NCI-H2227 (cell line): Measurements from ENCODE around the gene MPRIP.

Experiments used
- DNase-seq: peaks from one replicate; lab custom pipeline; 2025; ENCODE audit not compliant: unreplicated experiment; lab: John Stamatoyannopoulos, UW

MPRIP gene

DNA sequence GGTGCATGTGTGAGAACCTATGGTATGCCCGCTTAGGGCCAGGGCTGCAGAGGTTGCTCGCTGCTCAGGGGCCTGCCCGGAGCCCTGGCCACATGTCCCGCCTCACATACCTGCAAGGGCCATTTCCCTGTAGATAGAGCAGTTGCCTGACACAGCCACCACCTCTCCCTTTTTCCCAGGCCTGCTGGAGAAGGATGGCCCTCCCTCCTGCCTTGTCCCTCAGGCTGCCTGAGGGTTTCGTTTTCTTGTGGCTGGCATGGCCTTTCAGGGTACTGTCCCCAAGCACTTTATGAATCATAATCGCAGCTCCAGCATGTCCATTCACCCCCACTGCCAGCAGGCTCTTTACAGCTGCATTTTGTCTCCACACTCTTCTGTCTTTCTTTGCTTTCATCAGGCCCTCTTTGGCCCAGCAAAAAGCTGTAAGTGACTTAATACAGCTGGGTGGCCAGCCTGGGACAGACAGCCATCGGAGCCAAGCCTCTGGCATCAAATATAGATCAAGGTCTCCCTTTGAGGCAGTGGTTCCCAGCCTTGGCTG, 65.7 kb downstream of the MPRIP start:
- DNase-seq, result no peak

DNA sequence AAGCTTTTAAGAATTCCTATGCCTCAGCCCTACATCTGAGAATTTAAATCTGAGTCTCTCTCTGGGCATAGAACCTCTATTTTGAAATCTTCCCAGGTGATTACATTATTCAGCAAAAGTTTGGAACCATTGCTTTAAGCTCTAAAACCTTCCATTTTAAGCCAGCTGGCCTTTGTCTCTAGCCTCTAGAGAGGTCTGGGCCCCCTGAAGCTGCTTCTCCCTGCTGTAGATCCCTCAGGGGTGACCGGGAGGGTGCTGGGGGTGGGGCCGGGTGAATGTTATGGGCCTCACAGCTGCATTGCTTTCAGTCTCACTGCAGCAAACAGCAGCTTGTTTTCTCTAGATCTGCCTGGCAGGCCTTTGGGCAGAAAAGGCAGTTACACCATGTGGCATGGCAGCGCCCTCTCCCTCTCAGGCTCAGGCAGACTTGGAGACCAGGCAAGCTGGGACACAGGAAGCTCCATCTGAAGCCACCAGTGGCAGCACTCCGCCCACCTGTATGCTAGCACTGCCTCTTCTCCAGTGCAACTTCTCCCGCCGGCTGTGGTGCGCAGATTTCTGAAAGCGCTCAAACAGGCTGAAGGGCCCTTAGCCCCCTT, 66.3 kb downstream of the MPRIP start:
- DNase-seq, result no peak

DNA sequence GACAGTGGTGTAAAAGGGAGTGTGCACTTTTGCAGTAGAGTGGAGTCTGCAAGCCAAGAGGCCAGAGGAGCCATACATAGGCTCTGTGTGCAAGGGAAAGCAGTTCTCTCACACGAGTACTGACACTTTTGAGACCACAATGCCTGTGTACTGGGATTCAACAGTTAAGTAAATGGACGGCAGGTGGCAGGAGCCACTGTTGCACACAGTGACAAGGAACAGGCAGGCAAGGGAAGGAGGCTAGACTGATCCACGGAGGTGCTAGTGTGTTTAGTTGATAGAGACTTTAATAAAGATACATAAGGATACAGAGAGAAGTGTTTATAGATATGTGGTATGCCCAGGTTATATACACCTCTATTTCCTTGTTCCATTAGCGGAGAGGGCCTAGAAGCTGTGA, 67.0 kb downstream of the MPRIP start:
- no peak for DNase-seq

DNA sequence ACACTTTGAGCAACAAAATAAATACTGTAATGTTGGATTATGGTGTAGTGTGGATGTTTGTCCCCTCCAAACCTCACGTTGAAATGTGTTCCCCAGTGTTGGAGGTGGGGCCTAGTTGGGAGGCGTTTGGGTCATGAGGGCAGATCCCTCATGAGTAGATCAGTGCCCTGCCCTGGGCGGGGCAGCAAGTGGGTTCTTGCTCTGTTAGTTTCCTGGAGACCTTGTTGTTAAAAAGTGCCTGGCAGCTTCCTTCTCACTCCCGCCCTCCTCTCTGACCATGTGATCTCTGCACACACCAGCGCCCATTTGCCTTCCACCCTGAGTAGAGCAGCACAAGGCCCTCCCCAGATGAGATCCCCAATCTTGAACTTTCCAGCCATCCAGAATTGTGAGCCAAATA, 67.7 kb downstream of the MPRIP start:
- DNase-seq, result no peak

DNA sequence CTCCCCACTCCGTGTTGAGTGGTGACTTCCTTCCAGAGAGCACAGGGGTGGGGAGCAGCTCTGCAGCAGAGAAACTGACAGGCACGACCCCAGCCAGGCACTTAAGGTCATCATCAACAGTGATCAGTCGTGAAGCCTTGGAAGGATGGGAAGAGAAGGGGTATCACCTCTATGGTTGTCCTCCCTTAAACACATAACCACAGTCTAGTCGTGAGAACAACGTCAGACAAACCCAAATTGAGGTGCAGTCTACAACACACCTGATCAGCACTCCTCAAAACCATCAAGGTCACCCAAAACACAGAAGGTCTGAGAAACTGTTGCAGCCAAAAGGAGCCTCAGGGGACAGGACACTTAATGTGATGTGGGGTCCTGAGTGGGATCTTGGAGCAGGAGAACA, 68.3 kb downstream of the MPRIP start:
- no peak for DNase-seq

DNA sequence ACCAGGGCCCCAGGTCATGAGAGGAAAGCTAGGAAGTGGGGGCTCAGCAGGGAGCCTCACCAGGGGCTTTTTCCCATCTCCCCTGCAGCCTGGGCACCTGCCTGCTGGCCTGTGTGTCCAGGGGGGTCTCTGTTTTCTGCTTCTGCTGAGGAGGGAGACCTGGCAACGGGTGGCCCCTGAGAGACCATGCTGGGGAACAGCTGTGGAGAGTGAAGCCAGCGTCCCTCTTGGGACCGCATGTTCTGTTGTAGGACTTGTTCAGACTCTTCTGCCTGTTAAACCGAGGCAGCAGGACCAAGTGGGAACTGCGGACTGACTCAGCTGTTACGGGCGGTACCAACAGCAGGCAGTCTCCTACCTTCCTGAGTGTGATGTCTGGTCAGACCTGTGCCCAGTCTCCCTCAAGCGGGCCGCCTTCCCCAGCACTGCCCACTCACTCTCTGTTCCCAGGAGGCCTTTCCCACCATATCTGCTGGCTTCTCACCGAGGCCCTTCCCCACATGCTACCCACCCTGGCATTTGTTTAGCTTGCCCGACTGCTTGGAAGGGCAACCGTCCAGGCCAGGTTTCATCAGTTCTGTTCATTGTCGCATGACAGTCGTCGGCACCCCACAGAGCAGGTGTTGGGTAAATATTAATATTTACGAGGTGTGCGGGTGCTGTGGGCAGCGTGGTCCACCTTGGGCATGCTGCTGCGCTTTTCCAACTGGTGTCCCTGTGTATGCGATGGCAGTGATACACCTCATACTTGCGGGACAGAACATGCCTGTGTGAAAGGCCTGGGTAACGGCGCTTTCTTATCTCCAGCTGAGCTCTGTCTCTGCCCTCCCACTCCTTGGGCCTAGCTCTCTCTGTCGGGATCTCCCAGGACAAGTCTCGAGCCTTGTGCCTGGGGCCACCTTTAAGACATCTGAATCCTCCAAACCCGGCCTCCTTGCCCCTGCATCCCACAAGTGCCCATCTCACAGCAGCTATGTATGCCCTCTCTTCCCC, 69.4 kb downstream of the MPRIP start:
- DNase-seq, result no peak

DNA sequence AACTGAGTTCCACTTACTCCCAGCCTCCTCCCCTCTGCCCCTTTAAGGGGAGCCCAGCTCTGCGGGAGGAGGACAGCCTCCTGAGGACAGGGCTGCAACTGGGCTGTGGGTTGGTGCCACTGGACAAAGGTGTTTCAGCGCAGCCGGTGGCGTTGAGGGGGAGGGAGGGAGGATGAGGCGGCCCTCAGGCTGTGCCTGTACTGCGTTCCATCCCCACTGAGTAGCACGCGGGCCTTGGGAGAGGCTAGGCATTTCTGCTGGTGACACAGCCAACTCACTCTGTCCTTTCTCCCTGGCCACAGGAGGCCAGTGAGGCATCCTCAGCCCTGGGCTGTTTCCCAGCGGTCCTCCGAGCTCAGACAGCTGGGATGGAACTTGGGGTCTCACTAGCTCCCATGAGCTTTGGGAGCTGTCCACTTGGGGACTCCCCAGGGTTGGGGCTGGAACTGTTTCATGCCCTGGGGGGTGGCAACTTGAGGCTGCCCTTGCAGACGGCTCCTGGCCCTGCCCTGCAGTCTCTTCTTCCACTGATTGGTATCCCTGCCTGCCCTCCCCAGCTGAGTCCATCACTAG, 70.5 kb downstream of the MPRIP start:
- DNase-seq, result no peak

DNA sequence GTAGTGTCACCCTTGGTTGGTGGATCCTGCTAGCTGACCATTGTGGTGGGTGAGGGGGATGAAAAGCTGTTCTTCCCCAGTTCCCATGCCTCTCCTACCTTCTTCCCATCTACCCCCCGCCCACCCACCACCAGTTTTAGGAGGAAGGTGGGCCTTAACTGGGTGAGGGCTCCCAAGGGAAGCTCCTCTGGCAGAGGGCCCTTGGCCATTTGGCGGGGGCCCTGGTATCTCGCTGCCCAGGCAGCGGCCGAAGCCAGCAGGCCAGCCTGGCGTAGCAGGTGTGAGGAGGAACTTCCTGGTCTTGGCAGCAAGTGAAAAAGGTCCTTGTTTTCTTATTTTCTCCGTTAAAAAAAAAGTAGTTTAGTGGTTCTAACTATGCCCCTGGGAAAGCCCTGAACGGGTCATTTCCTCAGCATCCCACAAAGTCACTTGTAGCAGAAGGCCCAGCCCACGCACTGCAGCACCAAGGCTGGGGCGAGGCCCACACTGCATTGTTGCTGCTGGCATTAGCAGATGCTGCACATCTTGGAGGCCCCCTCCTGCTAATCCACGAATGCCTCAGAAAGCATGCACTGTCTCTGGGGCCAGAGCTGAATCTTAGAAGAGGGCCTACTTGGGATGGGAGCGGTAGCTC, 72.5 kb downstream of the MPRIP start:
- no peak for DNase-seq

DNA sequence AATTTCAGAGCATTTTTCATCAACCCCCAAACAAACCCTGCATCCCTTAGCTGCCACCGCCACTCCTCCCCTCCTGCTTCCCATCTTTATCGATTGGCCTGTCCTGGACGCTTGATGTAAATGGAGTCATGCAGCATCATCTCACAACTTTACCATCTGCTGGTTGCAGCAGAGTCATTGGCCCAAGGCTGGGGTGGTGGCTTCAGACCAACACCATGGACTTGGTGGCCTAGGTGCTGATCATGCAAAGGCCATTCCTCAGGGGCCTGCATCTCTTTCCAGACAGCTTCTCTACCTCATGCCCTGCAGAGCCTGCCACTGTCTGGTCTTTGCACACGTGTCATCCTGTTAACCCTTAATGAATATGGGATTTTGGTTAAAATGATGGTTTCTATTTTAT, 73.4 kb downstream of the MPRIP start:
- no peak for DNase-seq

DNA sequence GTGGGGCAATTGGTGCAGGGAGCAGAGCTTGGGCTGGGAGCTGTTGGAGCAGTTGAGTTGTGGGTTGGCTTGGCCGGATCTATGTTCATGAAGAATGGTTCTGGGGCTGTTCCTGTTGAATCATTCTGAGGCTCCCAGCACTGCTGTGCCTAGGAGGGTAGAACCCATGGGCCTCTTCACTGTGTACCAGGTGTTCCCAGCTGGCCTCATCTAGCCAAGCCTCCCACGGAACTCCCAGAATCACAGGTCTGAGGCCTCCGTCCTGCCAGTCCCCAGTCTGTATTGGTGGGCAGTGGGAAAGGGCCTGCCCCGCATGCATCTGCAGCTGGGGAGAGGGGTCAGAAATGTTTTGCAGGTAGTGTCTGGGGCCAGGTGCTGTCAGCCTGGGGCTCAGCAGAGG, 74.1 kb downstream of the MPRIP start:
- DNase-seq, result no peak

DNA sequence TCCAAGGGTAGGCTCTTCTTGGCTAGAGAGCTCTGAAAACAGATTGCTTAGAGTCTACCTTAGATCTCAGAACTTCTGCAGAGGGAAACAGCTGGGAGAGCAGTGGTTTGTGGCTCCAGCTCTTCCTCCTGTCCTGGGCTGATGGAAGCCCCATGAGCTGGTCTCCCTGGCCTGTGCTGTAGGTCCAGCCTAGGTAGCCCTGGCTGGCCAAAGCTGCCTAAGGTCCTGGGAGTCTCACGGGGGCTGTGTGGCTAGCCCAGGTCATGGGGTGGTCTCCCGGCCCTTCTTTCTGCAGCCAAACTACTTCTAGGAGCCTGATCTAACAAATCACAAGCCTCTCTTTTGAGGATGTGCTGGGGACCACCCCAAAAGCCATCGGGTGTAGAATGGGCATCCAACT, 75.7 kb downstream of the MPRIP start:
- DNase-seq, result no peak

DNA sequence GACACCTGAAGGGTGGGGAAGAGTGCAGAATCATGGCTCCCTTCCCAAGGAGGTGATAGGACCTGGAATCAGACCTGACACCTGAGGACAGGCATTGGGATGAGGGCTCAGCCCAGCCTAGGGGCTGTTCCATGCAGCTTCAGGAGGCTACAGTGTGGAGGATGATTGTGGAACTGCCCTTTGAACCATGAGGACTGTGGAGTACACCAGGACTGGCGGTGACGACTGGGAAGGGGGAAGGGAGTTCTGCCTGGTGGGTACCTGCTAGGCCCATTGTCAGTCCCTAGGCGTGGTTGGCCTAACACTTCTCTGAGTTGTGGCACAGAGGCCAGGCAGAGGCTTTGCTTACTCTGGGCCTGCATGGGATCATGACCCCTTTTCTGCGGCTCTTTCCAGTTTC, 76.1 kb downstream of the MPRIP start:
- no peak for DNase-seq

DNA sequence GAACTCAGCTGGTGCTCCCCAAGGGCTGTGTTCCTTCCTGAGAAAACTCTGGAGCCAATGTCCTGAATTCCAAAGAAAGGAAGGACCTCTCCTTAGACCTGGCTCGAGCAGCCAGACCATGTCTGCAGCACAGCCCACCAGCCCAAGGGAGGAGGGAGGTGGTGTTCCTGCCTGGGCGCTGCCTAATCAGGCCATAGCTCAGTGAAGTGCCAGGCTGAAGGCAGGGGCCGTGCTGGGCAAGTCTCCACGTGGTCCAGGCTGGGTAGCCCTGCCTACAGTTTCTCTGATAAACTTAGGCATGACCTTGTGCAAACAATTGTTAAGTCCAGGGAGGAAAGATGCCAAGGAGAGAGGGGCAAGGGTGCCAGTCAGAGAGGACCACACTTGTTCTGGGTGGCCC, 76.8 kb downstream of the MPRIP start:
- DNase-seq, result no peak

DNA sequence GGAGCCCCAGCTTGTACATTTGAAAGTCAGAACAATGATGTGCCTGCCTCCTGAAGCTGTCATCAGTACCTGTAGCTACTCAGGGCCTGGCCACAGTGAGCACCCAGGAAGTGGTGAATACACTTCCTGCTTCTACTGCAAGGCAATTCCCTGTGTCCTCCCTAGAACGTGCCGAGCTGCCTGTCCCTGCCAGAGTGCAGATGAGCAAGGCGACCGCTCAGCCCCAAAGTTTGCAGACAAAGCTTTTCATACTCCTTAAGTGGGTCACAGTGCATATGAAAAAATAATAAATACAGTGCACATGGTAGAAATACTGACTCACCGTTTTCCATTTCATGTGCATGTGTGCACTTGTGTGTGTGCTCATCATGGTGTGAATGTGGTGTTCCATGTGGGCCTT, 77.3 kb downstream of the MPRIP start:
- DNase-seq, result no peak

DNA sequence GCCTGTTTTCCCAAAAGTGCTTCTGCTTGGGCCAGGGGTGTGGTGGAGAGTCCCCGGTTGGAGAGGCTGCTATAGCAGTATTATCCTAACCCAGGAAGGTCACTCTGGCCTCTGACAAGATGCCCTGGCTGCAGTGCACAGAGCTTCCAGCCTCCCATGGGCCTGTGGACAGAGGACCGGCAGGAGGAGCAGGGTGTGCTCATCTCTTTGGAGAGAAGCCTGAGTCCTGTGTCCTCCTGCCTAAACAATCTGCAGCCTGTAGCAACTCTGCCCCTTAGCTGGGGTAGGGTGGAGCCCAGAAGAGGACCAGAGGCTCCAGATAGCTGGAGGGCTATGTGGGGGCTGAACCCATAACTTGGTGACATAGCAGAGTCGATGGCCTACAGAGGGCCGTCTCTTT, 78.0 kb downstream of the MPRIP start:
- DNase-seq, result no peak

DNA sequence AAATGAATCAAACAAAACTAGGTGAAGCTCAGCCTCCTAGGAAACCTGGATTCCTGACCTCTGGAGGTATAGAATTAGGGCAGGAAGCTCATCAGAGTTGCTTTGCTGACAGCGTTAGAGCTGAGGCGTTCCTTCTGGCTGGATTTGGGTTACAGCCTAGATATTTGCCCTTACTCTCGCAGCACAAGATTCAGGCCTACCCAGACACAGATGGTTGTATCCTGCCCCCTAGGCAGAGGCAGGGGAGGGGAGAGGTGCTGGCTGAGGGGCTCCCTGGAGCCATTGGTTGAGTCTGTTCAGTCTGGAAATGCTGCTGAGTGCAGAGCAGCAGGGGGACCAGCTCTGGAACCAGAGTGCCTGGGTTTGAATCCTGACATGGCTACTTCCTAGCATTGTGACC, 78.4 kb downstream of the MPRIP start:
- DNase-seq, result no peak

DNA sequence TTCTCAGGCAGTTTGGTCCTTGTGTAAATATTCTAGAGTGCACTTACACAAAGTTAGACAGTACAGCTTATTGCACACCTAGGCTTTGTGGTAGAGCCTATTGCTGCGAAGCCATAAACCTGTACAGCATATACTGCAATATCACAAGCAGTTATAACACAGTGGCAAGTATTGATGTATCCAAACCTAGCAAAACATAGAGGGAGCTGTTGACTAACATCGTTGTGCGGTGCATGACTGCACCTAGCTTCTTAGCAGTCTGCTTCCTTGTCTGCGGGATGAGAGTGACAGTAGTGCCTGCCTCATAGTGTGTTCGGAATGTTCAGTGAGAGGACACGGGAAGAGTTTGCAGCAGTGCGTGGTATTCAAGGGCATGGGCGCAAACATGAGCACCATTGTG, 78.9 kb downstream of the MPRIP start:
- DNase-seq, result no peak

DNA sequence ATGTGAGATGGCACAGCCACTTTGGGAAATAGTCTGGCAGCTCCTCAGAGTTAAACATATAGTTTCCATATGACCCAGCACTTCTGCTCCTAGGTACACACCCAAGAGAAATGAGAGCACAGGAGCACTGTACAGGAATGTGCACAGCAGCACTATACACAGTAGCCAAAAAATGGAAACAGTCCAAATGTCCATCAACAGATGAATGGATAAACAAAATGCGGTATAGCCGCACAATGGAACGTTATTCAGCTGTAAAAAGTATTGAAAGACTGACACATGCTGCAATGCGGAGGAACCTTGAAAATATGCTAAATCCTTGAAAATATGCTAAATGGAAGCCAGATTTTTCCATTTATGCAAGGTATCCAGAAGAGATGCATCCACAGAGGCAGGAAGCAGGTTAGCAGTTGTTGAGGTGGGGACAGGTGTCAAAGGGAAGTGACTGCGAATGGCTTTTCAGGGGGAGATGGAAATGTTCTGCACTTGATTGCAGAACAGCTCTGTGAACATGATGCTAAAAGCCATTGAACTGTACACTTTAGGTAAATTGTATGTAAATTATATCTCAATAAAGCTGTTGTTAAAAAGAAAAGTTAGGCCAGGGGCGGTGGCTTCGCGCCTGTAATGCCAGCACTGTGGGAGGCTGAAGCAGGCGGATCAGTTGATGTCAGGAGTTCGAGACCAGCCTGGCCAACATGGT, 80.7 kb downstream of the MPRIP start:
- DNase-seq, result no peak

DNA sequence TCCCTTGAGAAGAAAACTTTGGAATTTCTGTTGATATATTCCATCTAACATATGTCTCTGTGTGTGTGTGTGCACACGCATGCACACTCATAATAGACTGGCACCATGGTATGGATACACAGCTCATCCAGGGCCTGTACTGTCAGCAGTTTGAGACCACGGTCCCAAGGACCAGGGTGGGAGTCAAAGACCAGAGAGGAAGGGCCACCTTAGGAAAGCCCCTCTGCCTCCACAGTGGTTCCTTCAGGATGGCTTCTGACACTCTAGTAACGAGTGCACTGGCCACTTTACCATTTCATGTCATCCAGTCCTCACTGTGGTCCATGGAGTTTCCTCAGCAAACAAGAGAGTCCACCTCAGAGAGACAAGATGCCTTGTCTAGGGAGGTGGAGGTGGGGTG, 82.1 kb downstream of the MPRIP start:
- DNase-seq, result no peak

DNA sequence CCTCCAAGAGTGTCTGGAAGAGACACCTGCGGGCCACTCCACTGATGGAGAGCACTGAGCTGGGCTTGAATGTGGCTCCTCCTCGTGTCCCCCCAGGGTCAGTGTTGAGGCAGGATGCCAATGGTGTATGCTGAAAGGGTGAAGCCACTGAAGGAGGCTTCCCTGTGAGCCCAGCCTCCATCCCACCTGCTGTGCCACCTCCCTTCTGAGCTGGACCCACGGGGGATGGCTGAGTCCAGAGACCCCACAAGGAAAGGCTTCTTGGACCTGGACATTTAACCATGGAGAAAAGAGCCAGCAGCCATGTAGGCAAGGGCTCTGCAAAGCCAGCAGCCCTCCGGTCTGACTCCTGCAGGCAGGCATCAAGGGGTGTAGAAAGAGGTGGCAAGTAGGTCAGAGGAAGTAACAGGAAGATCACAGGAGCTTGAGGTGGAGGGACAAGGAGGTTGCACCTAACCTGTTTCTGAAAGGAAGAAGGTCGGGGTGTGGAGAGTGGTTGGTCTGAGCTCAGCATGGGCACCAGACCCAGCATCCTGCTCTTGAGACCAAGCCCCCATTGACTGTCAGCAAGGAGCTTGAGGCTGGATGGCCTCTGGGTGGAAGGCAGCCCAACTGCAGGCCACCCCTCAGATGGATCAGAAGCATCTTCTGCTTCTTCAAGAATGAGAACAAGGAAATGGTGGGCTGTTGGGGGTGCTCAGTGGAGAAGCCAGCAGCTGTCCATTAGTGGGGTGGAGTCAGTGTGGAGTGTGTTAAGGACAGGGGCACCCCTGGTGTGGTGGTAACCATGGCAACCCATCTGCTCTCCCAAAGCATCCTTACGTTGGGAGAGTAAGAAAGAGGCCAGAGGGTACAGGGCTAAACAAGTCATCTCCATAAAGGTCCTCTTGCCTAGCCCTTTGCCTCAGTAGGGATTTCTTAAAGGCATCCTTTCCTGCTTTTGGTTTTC, 83.2 kb downstream of the MPRIP start:
- peak; percentile 75 for DNase-seq
